HG03439 (cell line): ENCODE results near the gene INTS14.
"Not testable (repeated sequence)": the region's sequence is repeated elsewhere in the genome, so short reads cannot be mapped to it uniquely, and the experiment has no call there.

Experiments
- ATAC-seq: cut with Tn5 transposase; IDR thresholded peaks from one replicate; pipeline ENCODE4 v1.9.1; 2021; ENCODE audit warnings: mild to moderate bottlenecking, moderate library complexity; ENCODE audit not compliant: unreplicated experiment

The INTS14 gene

GRCh38 chr15:65583701-65584100 is 27.2 kb downstream of the INTS14 start:
- ATAC-seq: no peak

- no peak for ATAC-seq
Observed at GRCh38 chr15:65580287-65580686, 30.6 kb downstream of the INTS14 start.

- ATAC-seq: no peak
Observed at GRCh38 chr15:65579762-65580161, 31.2 kb downstream of the INTS14 start.

GRCh38 chr15:65578904-65579728 is 31.8 kb downstream of the INTS14 start:
- ATAC-seq: no peak

GRCh38 chr15:65577129-65577996 is 33.6 kb downstream of the INTS14 start:
- no peak for ATAC-seq

- no peak for ATAC-seq
Observed at GRCh38 chr15:65576664-65577063, 34.3 kb downstream of the INTS14 start.

GRCh38 chr15:65571971-65572370 is 39.0 kb downstream of the INTS14 start:
- no peak for ATAC-seq

GRCh38 chr15:65569728-65570127 is 41.2 kb downstream of the INTS14 start:
- no peak for ATAC-seq

- ATAC-seq: no peak
Observed at GRCh38 chr15:65561934-65562333, 49.0 kb downstream of the INTS14 start.

- no peak for ATAC-seq
Observed at GRCh38 chr15:65559941-65560340, 51.0 kb downstream of the INTS14 start.

- ATAC-seq: no peak
Observed at GRCh38 chr15:65558997-65559760, 51.8 kb downstream of the INTS14 start.

GRCh38 chr15:65558336-65558735 is 52.6 kb downstream of the INTS14 start:
- no peak for ATAC-seq

GRCh38 chr15:65556622-65557021 is 54.3 kb downstream of the INTS14 start:
- no peak for ATAC-seq

- no peak for ATAC-seq
Observed at GRCh38 chr15:65553691-65554090, 57.2 kb downstream of the INTS14 start.

GRCh38 chr15:65552851-65553250 is 58.1 kb downstream of the INTS14 start:
- ATAC-seq: not testable (repeated sequence)

- no peak for ATAC-seq
Observed at GRCh38 chr15:65551183-65551582, 59.7 kb downstream of the INTS14 start.

- no peak for ATAC-seq
Observed at GRCh38 chr15:65550681-65551098, 60.2 kb downstream of the INTS14 start.

- ATAC-seq: not testable (repeated sequence)
Observed at GRCh38 chr15:65549288-65549687, 61.6 kb downstream of the INTS14 start.

GRCh38 chr15:65547841-65548240 is 63.1 kb downstream of the INTS14 start:
- ATAC-seq: no peak

GRCh38 chr15:65541231-65541820 is 69.6 kb downstream of the INTS14 start:
- ATAC-seq: no peak

- ATAC-seq: no peak
Observed at GRCh38 chr15:65540314-65540713, 70.6 kb downstream of the INTS14 start.
